ENCODE measurements around the gene AFF3. TPM values are rescaled to one million over a fixed set of nuclear protein-coding genes. Genes with fewer than 3 reads are reported as not detected.

The AFF3 gene
- total and polyA plus RNA-seq, 2 experiments from 2014 or later, result 7.3 to 7.8 TPM

DNA sequence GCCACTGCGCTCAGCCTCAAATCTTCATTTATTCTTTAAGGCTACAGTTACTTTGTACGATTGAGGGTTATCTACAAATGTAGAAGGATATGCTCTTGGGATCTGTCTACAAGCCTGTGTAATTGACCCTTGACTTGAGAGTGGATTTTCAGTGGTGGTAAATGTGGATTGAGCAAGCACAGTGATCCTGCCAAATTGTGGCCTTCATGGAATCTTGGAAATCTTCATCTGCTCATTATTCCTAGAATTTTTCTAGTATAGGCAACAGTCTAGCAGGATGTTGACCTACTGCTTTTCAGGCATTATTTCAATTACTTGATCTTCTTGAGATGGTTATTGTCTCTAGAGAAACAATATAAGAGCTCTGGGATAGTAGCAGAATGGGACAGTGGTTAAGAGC, 426.4 kb downstream of the AFF3 start:
- TF ChIP-seq EZH2phosphoT487 (IDR thresholded peaks at IDR 0.05; ENCODE audit: low read depth, severe bottlenecking, unreplicated experiment), result no peak
- no peak for TF ChIP-seq CTCF (IDR thresholded peaks at IDR 0.05; ENCODE audit: poor library complexity)
- no peak for TF ChIP-seq EZH2 (IDR thresholded peaks at IDR 0.05; ENCODE audit: borderline replicate concordance)
- 96% methylated on average over 2 of the region's 2 CpGs for WGBS (ENCODE audit: low lambda C conversion rate, missing lambda C conversion rate)
- H3K27ac ChIP-seq, result no peak overlapping the region

GRCh38 chr2:99714349-99714748, 428.0 kb downstream of the AFF3 start:
- Histone ChIP-seq H3K36me3 (replicated peaks; ENCODE audit: insufficient read depth, low read depth) (no peaks in the 10 kb centered on the region), H3K79me2 (no peaks in the 10 kb centered on the region), H3K9me2 (replicated peaks; ENCODE audit: insufficient read depth) (no peaks in the 10 kb centered on the region), H3K4me1 (ENCODE audit: insufficient read depth) (no peaks in the 10 kb centered on the region), H3K27me3 (no peaks in the 10 kb centered on the region), H3K27ac (no peak overlapping the region), H3K4me2 (no peak overlapping the region), H2AFZ (no peak overlapping the region), H4K20me1 (ENCODE audit: insufficient read depth, poor library complexity, severe bottlenecking) (no peaks in the 10 kb centered on the region), H3K9me3 (ENCODE audit: low read depth) (no peaks in the 10 kb centered on the region), H3K4me3 (no peak overlapping the region)
- no peak for TF ChIP-seq EZH2 (IDR thresholded peaks at IDR 0.05; ENCODE audit: borderline replicate concordance)
- no peak for TF ChIP-seq EZH2phosphoT487 (IDR thresholded peaks at IDR 0.05; ENCODE audit: low read depth, severe bottlenecking, unreplicated experiment)
- TF ChIP-seq CTCF (IDR thresholded peaks at IDR 0.05; ENCODE audit: poor library complexity), result no peak
- WGBS (ENCODE audit: low lambda C conversion rate, missing lambda C conversion rate), result 89% methylated on average over 2 of the region's 2 CpGs
- DNase-seq (ENCODE audit: low spot score), result no peak

More for the DNA sequence above, 426.4 kb downstream of the AFF3 start:
- no peaks in the 10 kb centered on the region for H3K36me3 ChIP-seq (replicated peaks; ENCODE audit: insufficient read depth, low read depth)
- H3K4me2 ChIP-seq, result no peak overlapping the region
- no peak overlapping the region for H2AFZ ChIP-seq
- no peaks in the 10 kb centered on the region for H4K20me1 ChIP-seq (ENCODE audit: insufficient read depth, poor library complexity, severe bottlenecking)
- no peaks in the 10 kb centered on the region for H3K9me2 ChIP-seq (replicated peaks; ENCODE audit: insufficient read depth)
- H3K27me3 ChIP-seq, result no peaks in the 10 kb centered on the region
- no peaks in the 10 kb centered on the region for H3K9me3 ChIP-seq (ENCODE audit: low read depth)
- no peak overlapping the region for H3K4me3 ChIP-seq
- no peaks in the 10 kb centered on the region for H3K4me1 ChIP-seq (ENCODE audit: insufficient read depth)
- DNase-seq (ENCODE audit: low spot score), result no peak
- no peaks in the 10 kb centered on the region for H3K79me2 ChIP-seq

GRCh38 chr2:99711144-99711543, 431.2 kb downstream of the AFF3 start:
- WGBS (ENCODE audit: low lambda C conversion rate, missing lambda C conversion rate), result 75% methylated on average over 9 of the region's 9 CpGs
- Histone ChIP-seq H2AFZ (no peak overlapping the region), H3K4me2 (no peak overlapping the region), H3K27ac (no peak overlapping the region), H3K9me3 (ENCODE audit: low read depth) (no peaks in the 10 kb centered on the region), H3K36me3 (replicated peaks; ENCODE audit: insufficient read depth, low read depth) (no peaks in the 10 kb centered on the region), H3K4me1 (ENCODE audit: insufficient read depth) (peaks cover 3% of the 10 kb centered on the region), H4K20me1 (ENCODE audit: insufficient read depth, poor library complexity, severe bottlenecking) (no peaks in the 10 kb centered on the region), H3K27me3 (no peaks in the 10 kb centered on the region), H3K4me3 (no peak overlapping the region), H3K79me2 (no peaks in the 10 kb centered on the region), H3K9me2 (replicated peaks; ENCODE audit: insufficient read depth) (no peaks in the 10 kb centered on the region)
- DNase-seq (ENCODE audit: low spot score), result no peak
- no peak for TF ChIP-seq EZH2phosphoT487 (IDR thresholded peaks at IDR 0.05; ENCODE audit: low read depth, severe bottlenecking, unreplicated experiment)
- TF ChIP-seq CTCF (IDR thresholded peaks at IDR 0.05; ENCODE audit: poor library complexity), result no peak
- no peak for TF ChIP-seq EZH2 (IDR thresholded peaks at IDR 0.05; ENCODE audit: borderline replicate concordance)

- no peak overlapping the region for H3K4me2 ChIP-seq
Observed at GRCh38 chr2:99710721-99711120, 431.7 kb downstream of the AFF3 start.

More at GRCh38 chr2:99710721-99711120, 431.7 kb downstream of the AFF3 start:
- H3K36me3 ChIP-seq (replicated peaks; ENCODE audit: insufficient read depth, low read depth), result no peaks in the 10 kb centered on the region
- peaks cover 3% of the 10 kb centered on the region for H3K4me1 ChIP-seq (ENCODE audit: insufficient read depth)
- no peaks in the 10 kb centered on the region for H3K27me3 ChIP-seq
- 45% methylated on average over 6 of the region's 6 CpGs for WGBS (ENCODE audit: low lambda C conversion rate, missing lambda C conversion rate)
- no peak overlapping the region for H3K27ac ChIP-seq
- H3K9me3 ChIP-seq (ENCODE audit: low read depth), result no peaks in the 10 kb centered on the region
- H3K4me3 ChIP-seq, result no peak overlapping the region
- H3K79me2 ChIP-seq, result no peaks in the 10 kb centered on the region
- no peak overlapping the region for H2AFZ ChIP-seq
- no peaks in the 10 kb centered on the region for H4K20me1 ChIP-seq (ENCODE audit: insufficient read depth, poor library complexity, severe bottlenecking)
- no peaks in the 10 kb centered on the region for H3K9me2 ChIP-seq (replicated peaks; ENCODE audit: insufficient read depth)
- DNase-seq (ENCODE audit: low spot score), result no peak
- TF ChIP-seq CTCF (IDR thresholded peaks at IDR 0.05; ENCODE audit: poor library complexity) (no peak), EZH2 (IDR thresholded peaks at IDR 0.05; ENCODE audit: borderline replicate concordance) (no peak), EZH2phosphoT487 (IDR thresholded peaks at IDR 0.05; ENCODE audit: low read depth, severe bottlenecking, unreplicated experiment) (no peak)

All from hepatocyte (in vitro differentiated cells).